ENCODE measurements around the gene MTO1.
"Not testable (repeated sequence)": the region's sequence is repeated elsewhere in the genome, so short reads cannot be mapped to it uniquely, and the experiment has no call there.

The MTO1 gene

GRCh38 chr6:73503027-73503772, 41.7 kb downstream of the MTO1 start:
- no peak for DNase-seq (ENCODE audit: low read depth in 2 of 2, low spot score in 1 of 2)

GRCh38 chr6:73504160-73504559, 42.6 kb downstream of the MTO1 start:
- no peak for DNase-seq (ENCODE audit: low read depth in 2 of 2, low spot score in 1 of 2)

- no peak for DNase-seq (ENCODE audit: low read depth in 2 of 2, low spot score in 1 of 2)
Observed at GRCh38 chr6:73505142-73505541, 43.6 kb downstream of the MTO1 start.

- DNase-seq (ENCODE audit: low read depth in 2 of 2, low spot score in 1 of 2): not testable (repeated sequence)
Observed at GRCh38 chr6:73505705-73506104, 44.2 kb downstream of the MTO1 start.

GRCh38 chr6:73506246-73506645, 44.7 kb downstream of the MTO1 start:
- no peak for DNase-seq (ENCODE audit: low read depth in 2 of 2, low spot score in 1 of 2)

- no peak for DNase-seq (ENCODE audit: low read depth in 2 of 2, low spot score in 1 of 2)
Observed at GRCh38 chr6:73508776-73509175, 47.2 kb downstream of the MTO1 start.

GRCh38 chr6:73509851-73510250, 48.3 kb downstream of the MTO1 start:
- DNase-seq (ENCODE audit: low read depth in 2 of 2, low spot score in 1 of 2): no peak

- no peak for DNase-seq (ENCODE audit: low read depth in 2 of 2, low spot score in 1 of 2)
Observed at GRCh38 chr6:73511796-73512195, 50.3 kb downstream of the MTO1 start.

GRCh38 chr6:73513496-73513854, 51.9 kb downstream of the MTO1 start:
- DNase-seq (ENCODE audit: low read depth in 2 of 2, low spot score in 1 of 2): no peak

- DNase-seq (ENCODE audit: low read depth in 2 of 2, low spot score in 1 of 2): no peak
Observed at GRCh38 chr6:73514746-73515110, 53.2 kb downstream of the MTO1 start.

GRCh38 chr6:73515204-73515655, 53.7 kb downstream of the MTO1 start:
- DNase-seq (ENCODE audit: low read depth in 2 of 2, low spot score in 1 of 2): no peak

- no peak for DNase-seq (ENCODE audit: low read depth in 2 of 2, low spot score in 1 of 2)
Observed at GRCh38 chr6:73516514-73517489, 55.3 kb downstream of the MTO1 start.

GRCh38 chr6:73518100-73518981, 56.8 kb downstream of the MTO1 start:
- DNase-seq (ENCODE audit: low read depth in 2 of 2, low spot score in 1 of 2): not testable (repeated sequence)

- DNase-seq (ENCODE audit: low read depth in 2 of 2, low spot score in 1 of 2): not testable (repeated sequence)
Observed at GRCh38 chr6:73518982-73519881, 57.7 kb downstream of the MTO1 start.

- peak; percentile 59 to 63 for DNase-seq (ENCODE audit: low read depth in 2 of 2, low spot score in 1 of 2)
Observed at GRCh38 chr6:73519926-73520687, 58.6 kb downstream of the MTO1 start.

- DNase-seq (ENCODE audit: low read depth in 2 of 2, low spot score in 1 of 2): peak; percentile 99
Observed at GRCh38 chr6:73520688-73521350, 59.3 kb downstream of the MTO1 start, which contains the start of gene EEF1A1. EEF1A1 (minus strand) TSS chr6:73521032; CDS start chr6:73520026, 1,006 bp downstream.

GRCh38 chr6:73521351-73521985, 59.9 kb downstream of the MTO1 start:
- DNase-seq (ENCODE audit: low read depth in 2 of 2, low spot score in 1 of 2): peak; percentile 32 to 50

GRCh38 chr6:73523434-73524123, 62.0 kb downstream of the MTO1 start:
- peak; percentile 53 to 59 for DNase-seq (ENCODE audit: low read depth in 2 of 2, low spot score in 1 of 2)
